SK-N-SH (cell line): ENCODE measurements around the gene FCER2. TPM values are rescaled to one million over a fixed set of nuclear protein-coding genes. Genes with fewer than 3 reads are reported as not detected.

ENCODE experiments used
- CTCF ChIA-PET: fragments of 300-600, 350-600 bp; formaldehyde crosslinking; extraction: SDS; loops from one replicate; lab custom pipeline; 2021; lab: Yijun Ruan, JAX
- POLR2A ChIA-PET: fragments of 350-600 bp; sonication (Branson Sonifier 250); formaldehyde crosslinking; extraction: SDS; loops from one replicate; lab custom pipeline; 2020; ENCODE audit warnings: antibody characterized with exemption, inconsistent platforms; lab: Yijun Ruan, JAX
- DNase-seq: peaks from one replicate; pipeline ENCODE4 v3.0.0; 2012
- H2AFZ ChIP-seq: fragments of 200-600 bp; sonication (generic); 2 replicates; pipeline ENCODE4 v1.8.1; 2016; ENCODE audit warnings: antibody characterized with exemption, mild to moderate bottlenecking, low read depth
- H3F3A ChIP-seq: fragments of 200-600 bp; sonication (generic); replicated peaks from 2 replicates; pipeline ENCODE3; 2016; ENCODE audit warnings: antibody characterized with exemption, mild to moderate bottlenecking; ENCODE audit not compliant: insufficient read depth
- H3K27ac ChIP-seq, 2 experiments: fragments of 200-500 bp in 1 of 2; fragments of 200-600 bp in 1 of 2; sonication (Bioruptor generic) in 1 of 2; sonication (generic), shearing (Covaris generic) in 1 of 2; 2 replicates each; pipeline versions ENCODE4 v1.5.1 to v1.6.1; 2014 to 2016; ENCODE audit warnings: low read depth in 2 of 2, inconsistent platforms in 1 of 2, low read length in 1 of 2, mild to moderate bottlenecking in 1 of 2, mixed read lengths in 1 of 2
- H3K27me3 ChIP-seq: fragments of 200-600 bp; sonication (generic), shearing (Covaris generic); 2 replicates; pipeline ENCODE4 v1.6.1; 2016; ENCODE audit warnings: mixed run types; ENCODE audit not compliant: insufficient read depth
- H3K36me3 ChIP-seq, 2 experiments: fragments of 200-500 bp in 1 of 2; fragments of 200-600 bp in 1 of 2; sonication (Bioruptor generic) in 1 of 2; sonication (generic) in 1 of 2; replicated peaks in 1 of 2; 2 replicates each; pipeline versions ENCODE3 to v1.5.1; 2014 to 2016; ENCODE audit warnings: low read length in 1 of 2, mild to moderate bottlenecking in 1 of 2; ENCODE audit not compliant: insufficient read depth in 2 of 2, control insufficient read depth in 1 of 2
- H3K4me1 ChIP-seq, 2 experiments: fragments of 200-500 bp in 1 of 2; fragments of 200-600 bp in 1 of 2; sonication (Bioruptor generic) in 1 of 2; sonication (generic), shearing (Covaris generic) in 1 of 2; 2 replicates each; pipeline versions ENCODE4 v1.5.1 to v1.6.1; 2014 to 2016; ENCODE audit warnings: low read depth in 1 of 2, low read length in 1 of 2, mixed run types in 1 of 2; ENCODE audit not compliant: insufficient read depth in 2 of 2, control insufficient read depth in 1 of 2
- H3K4me2 ChIP-seq: fragments of 200-600 bp; sonication (generic), shearing (Covaris generic); 2 replicates; pipeline ENCODE4 v1.6.1; 2017; ENCODE audit warnings: mixed run types
- H3K4me3 ChIP-seq, 2 experiments: fragments of 200-500 bp in 1 of 2; fragments of 200-600 bp in 1 of 2; sonication (Bioruptor generic) in 1 of 2; sonication (generic), shearing (Covaris generic) in 1 of 2; 2 replicates each; pipeline versions ENCODE4 v1.5.1 to v1.8.1; 2014 to 2016; ENCODE audit warnings: low read depth in 2 of 2, inconsistent platforms in 1 of 2, low read length in 1 of 2, mild to moderate bottlenecking in 1 of 2, mixed read lengths in 1 of 2, moderate library complexity in 1 of 2
- H3K79me2 ChIP-seq: fragments of 200-600 bp; sonication (generic); 2 replicates; pipeline ENCODE4 v1.8.1; 2017; ENCODE audit warnings: mild to moderate bottlenecking; ENCODE audit not compliant: insufficient read depth
- H3K9ac ChIP-seq: fragments of 200-600 bp; sonication (generic); 2 replicates; pipeline ENCODE4 v1.6.1; 2017; ENCODE audit warnings: mixed run types
- H3K9me2 ChIP-seq: fragments of 200-600 bp; sonication (generic); 2 replicates; pipeline ENCODE4 v1.6.1; 2017; ENCODE audit warnings: mixed run types
- H3K9me3 ChIP-seq: fragments of 200-600 bp; sonication (generic); 2 replicates; pipeline ENCODE4 v1.6.1; 2017; ENCODE audit warnings: mixed run types, mild to moderate bottlenecking, moderate library complexity
- H4K20me1 ChIP-seq: fragments of 200-600 bp; sonication (generic); 2 replicates; pipeline ENCODE4 v1.6.1; 2017; ENCODE audit warnings: mild to moderate bottlenecking, mixed run types; ENCODE audit not compliant: insufficient read depth
- CHD2 ChIP-seq: fragments of 150-350 bp; IDR thresholded peaks from 2 replicates; pipeline ENCODE4 v1.6.1; 2018; ENCODE audit warnings: low read length; ENCODE audit not compliant: partially characterized antibody
- ELF1 ChIP-seq: IDR thresholded peaks from 2 replicates; pipeline ENCODE4 v1.4.0; 2012
- EP300 ChIP-seq, 2 experiments: IDR thresholded peaks; 2 replicates each; pipeline versions ENCODE4 v1.4.0 to v1.6.1; 2012; ENCODE audit warnings: borderline replicate concordance in 1 of 2, low read depth in 1 of 2, low read length in 1 of 2
- EZH2phosphoT487 ChIP-seq: fragments of 200-600 bp; sonication (generic); IDR thresholded peaks from 2 replicates; pipeline ENCODE4 v1.6.1; 2017; ENCODE audit warnings: low read depth, mixed run types, mild to moderate bottlenecking, antibody characterized with exemption, moderate library complexity, borderline replicate concordance
- FOXM1 ChIP-seq: IDR thresholded peaks from 2 replicates; pipeline ENCODE4 v1.4.0; 2012; ENCODE audit warnings: low read depth, mild to moderate bottlenecking
- GABPA ChIP-seq: IDR thresholded peaks from 2 replicates; pipeline ENCODE4 v1.4.0; 2012; ENCODE audit warnings: low read depth, mild to moderate bottlenecking
- GATA2 ChIP-seq: sonication (generic); formaldehyde crosslinking; IDR thresholded peaks from 2 replicates; pipeline ENCODE4 v1.5.0; 2020; ENCODE audit warnings: mild to moderate bottlenecking, missing genetic modification reagents
- MEF2A ChIP-seq: IDR thresholded peaks from 2 replicates; pipeline ENCODE4 v1.4.0; 2012; ENCODE audit warnings: low read depth, borderline replicate concordance
- NRF1 ChIP-seq: IDR thresholded peaks from 2 replicates; pipeline ENCODE4 v1.6.1; 2012; ENCODE audit warnings: low read depth, mild to moderate bottlenecking, low read length
- RCOR1 ChIP-seq: fragments of 150-350 bp; IDR thresholded peaks from 2 replicates; pipeline ENCODE4 v1.6.1; 2017; ENCODE audit warnings: antibody characterized with exemption, low read length
- TCF12 ChIP-seq: IDR thresholded peaks from 2 replicates; pipeline ENCODE4 v1.4.0; 2012
- TEAD4 ChIP-seq: IDR thresholded peaks from 2 replicates; pipeline ENCODE4 v1.4.0; 2012; ENCODE audit warnings: mild to moderate bottlenecking, borderline replicate concordance; ENCODE audit not compliant: insufficient read depth
- USF1 ChIP-seq: IDR thresholded peaks from 2 replicates; pipeline ENCODE4 v1.4.0; 2012; ENCODE audit warnings: low read depth, borderline replicate concordance
- USF2 ChIP-seq: fragments of 150-350 bp; IDR thresholded peaks from 2 replicates; pipeline ENCODE4 v1.6.1; 2017; ENCODE audit warnings: antibody characterized with exemption, low read length, low read depth, borderline replicate concordance
- WGBS: methylation state at CpG from one replicate; pipeline ENCODE4 v1.1.6; 2017; ENCODE audit warnings: low lambda C conversion rate; 5-methylcytosine and 5-hydroxymethylcytosine counted together
- polyA plus RNA-seq, 3 experiments: library from polyadenylated mRNA; depleted of rRNA; stranded (reverse); fragments of >200 nt; gene quantifications; 2 replicates each; pipeline ENCODE4 v1.2.3, GENCODE V29; 2012
- TF ChIP-seq, protein P1 (sequence below): IDR thresholded peaks from 2 replicates; pipeline ENCODE4 v1.4.0; 2012; ENCODE audit warnings: low read depth

The FCER2 gene
- polyA plus RNA-seq, 1 of the 3 experiments (the other 2 are of a cell fraction) = not detected

DNA sequence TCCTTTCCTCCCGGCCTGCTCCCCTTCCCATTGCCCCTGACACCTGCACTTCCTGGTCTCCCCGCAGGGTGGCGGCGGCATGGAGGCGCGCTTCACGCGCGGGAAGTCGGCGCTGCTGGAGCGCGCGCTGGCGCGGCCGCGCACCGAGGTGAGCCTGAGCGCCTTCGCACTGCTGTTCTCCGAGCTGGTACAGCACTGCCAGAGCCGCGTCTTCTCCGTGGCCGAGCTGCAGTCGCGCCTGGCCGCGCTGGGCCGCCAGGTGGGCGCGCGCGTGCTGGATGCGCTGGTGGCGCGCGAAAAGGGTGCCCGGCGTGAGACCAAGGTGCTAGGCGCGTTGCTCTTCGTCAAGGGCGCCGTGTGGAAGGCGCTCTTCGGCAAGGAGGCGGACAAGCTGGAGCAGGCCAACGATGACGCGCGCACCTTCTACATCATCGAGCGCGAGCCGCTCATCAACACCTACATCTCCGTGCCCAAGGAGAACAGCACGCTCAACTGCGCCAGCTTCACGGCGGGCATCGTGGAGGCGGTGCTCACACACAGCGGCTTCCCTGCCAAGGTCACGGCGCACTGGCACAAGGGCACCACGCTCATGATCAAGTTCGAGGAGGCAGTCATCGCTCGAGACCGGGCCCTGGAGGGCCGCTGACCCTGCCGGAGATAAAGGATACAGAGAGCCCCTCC is 19.6 kb downstream of the FCER2 start:
- Histone ChIP-seq H4K20me1 (no peaks in the 10 kb centered on the region), H3K9ac (no peak overlapping the region), H3K4me3 (peak overlapping the region; percentile 87 to 92; a peak in 3 of 4 replicates), H2AFZ (no peak overlapping the region), H3K36me3 (peaks cover 5 to 6% of the 10 kb centered on the region in 2 experiments), H3F3A (no peaks in the 10 kb centered on the region), H3K27ac (no peak overlapping the region), H3K4me2 (peak overlapping the region; percentile 97; the same call in 1 of the 2 replicates), H3K9me3 (no peaks in the 10 kb centered on the region), H3K4me1 (peaks cover 0 to 13% of the 10 kb centered on the region in 2 experiments; a peak in 1 of 4 replicates), H3K79me2 (peaks cover 14% of the 10 kb centered on the region), H3K9me2 (no peaks in the 10 kb centered on the region), H3K27me3 (peaks cover 13% of the 10 kb centered on the region)
- ChIA-PET POLR2A (no interaction called here), CTCF (interaction anchor here (8.2 kb wide), 1 partner anchor 113 kb away, joined by 171 read pairs; no protein-coding TSS in a partner anchor)
- 96% methylated on average over 69 of the region's 74 CpGs for WGBS
- no peak for DNase-seq
- TF ChIP-seq MEF2A (no peak), CHD2 (no peak), RCOR1 (no peak), USF2 (no peak), GATA2 (CRISPR knock-in tag) (no peak), ELF1 (no peak), EZH2phosphoT487 (no peak), TEAD4 (no peak), EP300 (IDR thresholded peaks at IDR 0.05; ENCODE audit: borderline replicate concordance in 1 of 2, low read depth in 1 of 2, low read length in 1 of 2) (no peak), FOXM1 (no peak), TCF12 (no peak), NRF1 (no peak), USF1 (no peak), GABPA (no peak)
- TF ChIP-seq, protein P1, sequence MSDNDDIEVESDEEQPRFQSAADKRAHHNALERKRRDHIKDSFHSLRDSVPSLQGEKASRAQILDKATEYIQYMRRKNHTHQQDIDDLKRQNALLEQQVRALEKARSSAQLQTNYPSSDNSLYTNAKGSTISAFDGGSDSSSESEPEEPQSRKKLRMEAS = no peak
